ENCODE measurements around the gene MZF1.

The MZF1 gene

DNA sequence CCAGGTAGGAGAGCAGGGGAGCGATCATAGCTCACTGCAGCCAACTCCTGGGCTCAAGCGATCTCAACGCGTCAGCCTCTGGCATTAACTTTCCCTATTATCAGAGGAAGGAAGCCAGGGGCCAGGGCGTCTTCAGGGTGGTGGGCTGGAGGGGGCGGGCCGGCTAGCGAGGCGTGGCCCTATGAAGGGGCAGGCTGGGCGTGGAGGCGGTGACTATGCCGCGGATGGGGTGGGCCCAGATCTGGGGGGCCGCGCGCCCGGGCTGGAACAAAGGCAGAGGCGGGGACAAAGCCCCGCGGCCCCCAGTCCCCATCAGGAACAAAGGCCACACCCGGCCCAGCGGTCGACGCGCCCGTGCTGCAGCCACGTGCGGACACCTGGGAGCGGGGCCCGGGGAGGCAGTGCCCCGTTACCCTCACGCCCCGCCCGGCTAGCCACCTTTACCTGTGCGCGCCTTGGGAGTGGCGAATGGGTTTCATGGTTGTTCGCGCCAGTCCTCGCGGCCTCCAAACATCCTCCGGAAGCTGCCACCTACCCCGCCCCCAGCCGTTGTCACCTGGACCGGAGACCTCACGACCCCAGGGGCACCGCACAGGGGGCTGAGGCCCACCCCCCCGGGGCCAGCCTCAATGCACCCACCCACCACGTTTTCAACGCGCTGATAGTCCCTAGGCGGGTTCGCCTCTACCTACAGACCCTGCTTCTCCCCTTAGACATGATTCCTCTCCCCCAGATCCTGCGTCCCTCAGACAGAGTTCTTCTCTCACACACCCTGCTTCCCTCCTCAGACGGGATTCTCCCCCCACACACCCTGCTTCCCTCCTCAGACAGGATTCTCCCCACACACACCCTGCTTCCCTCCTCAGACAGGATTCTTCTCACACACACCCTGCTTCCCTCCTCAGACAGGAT lies 34.6 kb downstream of the MZF1 start:
- DNase-seq = peak; percentile 79

DNA sequence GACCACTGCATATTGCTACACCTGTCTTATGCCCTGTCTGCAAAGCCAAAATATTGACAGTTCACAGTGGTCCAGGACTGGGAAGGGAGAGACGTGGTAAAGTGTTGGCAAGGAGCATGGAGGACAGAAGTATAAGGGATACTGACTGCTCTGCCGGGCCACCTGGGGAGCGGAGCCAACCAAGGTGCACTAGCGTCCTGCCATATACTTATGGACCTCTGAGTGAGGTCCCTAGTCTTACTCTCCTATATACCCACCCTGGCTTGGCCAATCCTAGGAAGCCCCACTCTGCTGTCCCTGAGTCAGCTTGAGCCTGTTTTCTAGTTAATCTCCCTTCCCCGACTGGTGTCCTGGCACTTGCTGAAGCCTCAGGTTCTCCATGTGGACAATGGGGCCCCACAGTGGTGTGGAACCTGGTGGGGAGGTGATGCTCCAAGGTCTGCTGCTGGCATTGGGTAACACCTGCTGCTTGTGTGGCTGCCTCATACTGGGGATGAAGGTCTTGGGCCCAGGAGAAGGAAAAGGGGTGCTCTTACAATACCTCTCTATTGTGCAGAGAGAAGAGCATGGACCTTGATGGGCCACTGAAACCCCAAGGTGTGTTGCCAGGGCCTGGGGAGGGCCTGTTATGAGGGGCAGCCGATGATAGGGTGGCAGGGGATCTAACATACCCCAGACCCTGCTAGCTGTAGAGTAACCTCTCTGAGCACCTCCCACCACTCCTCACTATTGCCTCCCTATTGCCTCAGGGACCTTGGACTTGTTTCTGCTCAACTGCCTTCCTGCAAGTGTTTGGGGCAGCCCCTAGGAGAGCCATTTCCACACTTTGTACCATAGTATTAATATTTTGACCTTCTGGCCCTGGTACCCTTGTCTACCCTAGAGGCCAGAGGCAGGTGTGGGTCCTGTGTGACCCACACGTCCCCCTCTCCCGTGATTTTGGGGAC lies 36.0 kb downstream of the MZF1 start:
- DNase-seq = no peak

GRCh38 chr19:58535857-58536256 lies 37.3 kb downstream of the MZF1 start:
- DNase-seq = no peak

GRCh38 chr19:58531034-58531840 lies 41.9 kb downstream of the MZF1 start:
- DNase-seq = peak; percentile 28

GRCh38 chr19:58529405-58529804 lies 43.7 kb downstream of the MZF1 start:
- DNase-seq = no peak

- DNase-seq = no peak
Observed at GRCh38 chr19:58522709-58523108, 50.4 kb downstream of the MZF1 start.

GRCh38 chr19:58521651-58522050 lies 51.5 kb downstream of the MZF1 start:
- no peak for DNase-seq

- DNase-seq = no peak
Observed at GRCh38 chr19:58520257-58520599, 52.9 kb downstream of the MZF1 start.

DNA sequence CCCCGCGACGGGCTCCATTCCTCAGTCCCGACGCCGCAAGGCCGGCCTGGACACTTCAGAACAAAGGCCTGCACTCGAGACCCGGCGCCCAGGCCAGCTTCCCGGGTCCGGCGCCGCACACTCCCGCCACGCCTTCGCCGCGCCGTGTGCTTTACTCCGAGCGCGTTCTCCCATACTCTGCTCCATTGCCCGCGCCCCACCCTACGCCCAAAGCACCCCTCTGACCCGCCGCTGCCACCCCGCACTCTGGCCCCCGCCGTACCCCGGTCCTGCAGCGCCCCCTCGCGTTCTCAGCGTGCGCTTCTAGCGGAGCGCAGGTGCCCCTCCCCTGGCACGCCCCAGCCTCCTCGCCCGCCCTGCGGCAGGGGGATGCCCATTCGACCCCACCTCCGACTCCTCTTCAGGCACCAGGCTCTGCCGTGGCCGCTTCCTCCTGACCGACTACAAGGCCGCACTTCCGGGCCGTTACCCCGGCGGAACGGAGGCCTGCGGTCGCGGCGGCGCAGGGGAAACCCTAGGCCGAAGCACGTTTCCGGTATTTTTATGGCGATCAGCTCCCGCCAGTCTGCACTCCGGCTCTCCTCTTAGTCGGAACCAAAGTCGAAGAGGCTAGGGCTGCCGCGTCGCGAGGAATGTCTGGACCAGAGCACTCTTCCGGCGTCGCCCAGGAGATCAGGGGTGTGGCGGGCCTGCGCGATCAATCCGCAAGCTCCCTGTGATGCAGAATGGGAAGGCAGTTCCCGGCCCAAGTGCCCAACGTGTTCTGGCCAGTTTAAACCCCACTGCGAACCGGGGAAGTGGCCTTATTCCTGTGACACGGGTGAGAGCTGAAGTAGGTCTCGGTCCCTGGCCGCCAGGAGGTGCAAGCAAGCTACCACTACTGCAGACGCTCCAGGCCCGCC lies 53.5 kb downstream of the MZF1 start, which contains the start of gene ZBTB45:
TSS of gene ZBTB45 (minus strand) at position 456 of the 902 bp plus-strand sequence. CDS start 2,137 bp downstream, outside the sequence.
- DNase-seq = peak; percentile 95

- peak; percentile 61 for DNase-seq
Observed at GRCh38 chr19:58519087-58519354, 54.1 kb downstream of the MZF1 start.

DNA sequence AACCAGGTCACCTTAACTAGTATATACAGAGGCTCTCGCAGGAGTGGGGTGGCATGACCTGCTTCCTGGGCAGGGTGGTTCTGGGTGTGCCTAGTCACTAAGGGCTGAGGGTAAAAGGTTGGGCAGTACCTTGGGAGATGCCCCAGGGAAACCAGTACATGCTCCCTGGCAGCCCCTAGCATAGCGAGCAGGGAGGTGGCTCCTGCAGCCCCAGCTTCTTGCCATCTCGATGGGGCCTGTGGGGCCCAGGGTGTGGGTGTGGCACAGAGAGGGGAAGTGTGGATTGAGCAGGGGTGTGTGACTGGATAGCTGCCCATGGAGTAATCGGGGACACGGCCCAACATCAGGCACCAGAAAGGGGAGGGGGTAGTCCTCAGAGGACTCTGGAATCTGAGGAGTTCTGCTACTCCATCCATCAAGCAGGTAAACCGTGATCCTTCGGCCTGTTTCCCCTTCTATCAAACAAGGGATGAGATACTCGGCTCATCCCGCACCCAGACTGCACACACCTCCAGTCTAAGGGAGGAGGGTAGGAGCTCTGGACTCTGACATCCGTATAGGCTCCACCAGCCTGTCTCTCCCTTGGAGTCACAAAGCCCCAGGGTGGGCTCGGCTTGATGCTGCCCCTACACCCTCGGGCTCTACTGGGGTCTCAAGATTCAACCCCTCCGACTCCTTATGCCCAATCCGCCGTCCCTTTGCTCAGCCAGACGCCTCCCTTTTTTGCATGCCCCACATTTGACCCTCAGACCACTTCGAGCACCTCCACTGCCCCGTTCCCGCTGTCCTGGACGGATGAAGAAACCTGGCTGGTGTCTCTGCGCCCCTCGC lies 54.7 kb downstream of the MZF1 start:
- DNase-seq = no peak

DNA sequence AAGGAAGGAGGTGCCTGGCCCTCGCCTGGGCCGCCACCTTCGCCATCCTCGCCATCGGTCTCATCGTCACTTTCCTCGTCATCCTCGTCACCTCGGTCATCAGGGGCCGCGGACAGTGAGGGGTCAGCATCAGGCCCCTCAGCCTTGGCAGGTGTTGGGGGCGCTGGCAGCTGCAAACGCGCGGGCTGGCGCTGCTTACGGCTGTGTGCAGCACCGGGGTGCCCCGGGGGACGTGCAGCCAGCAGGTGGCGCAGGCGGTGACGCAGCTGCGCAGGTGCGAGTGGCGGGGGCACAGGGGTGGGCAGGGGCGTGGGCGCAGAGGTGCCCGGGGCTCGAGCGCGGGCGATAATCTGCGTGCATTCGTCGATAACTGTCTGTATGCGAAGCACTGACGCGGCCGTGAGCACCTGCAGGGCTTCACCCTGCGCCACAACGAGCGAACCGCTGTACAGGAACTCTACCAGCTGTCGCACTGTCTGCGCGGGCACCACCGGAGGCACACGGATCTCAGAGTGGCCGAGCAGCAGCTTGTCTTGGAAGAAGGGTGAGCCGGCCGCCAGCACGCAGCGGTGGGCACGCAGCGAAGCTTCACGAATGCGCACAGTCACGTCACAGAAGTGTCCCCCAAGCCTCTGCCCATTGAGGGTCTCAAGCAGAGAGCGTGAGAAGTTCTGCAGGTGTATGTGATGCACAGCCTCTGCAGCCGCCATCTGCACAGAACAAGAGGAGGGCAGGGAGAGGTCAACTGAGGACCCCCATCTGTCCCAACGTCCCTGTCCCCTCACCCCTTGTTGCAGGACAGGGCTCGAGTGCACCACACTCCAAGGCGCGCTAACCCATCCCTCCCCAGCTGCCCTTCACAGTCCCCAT lies 55.9 kb downstream of the MZF1 start:
- peak; percentile 16 for DNase-seq

- no peak for DNase-seq
Observed at GRCh38 chr19:58516246-58516836, 56.8 kb downstream of the MZF1 start.

- DNase-seq = no peak
Observed at GRCh38 chr19:58515259-58515658, 57.9 kb downstream of the MZF1 start.

GRCh38 chr19:58514564-58515022 lies 58.5 kb downstream of the MZF1 start:
- DNase-seq = no peak

DNA sequence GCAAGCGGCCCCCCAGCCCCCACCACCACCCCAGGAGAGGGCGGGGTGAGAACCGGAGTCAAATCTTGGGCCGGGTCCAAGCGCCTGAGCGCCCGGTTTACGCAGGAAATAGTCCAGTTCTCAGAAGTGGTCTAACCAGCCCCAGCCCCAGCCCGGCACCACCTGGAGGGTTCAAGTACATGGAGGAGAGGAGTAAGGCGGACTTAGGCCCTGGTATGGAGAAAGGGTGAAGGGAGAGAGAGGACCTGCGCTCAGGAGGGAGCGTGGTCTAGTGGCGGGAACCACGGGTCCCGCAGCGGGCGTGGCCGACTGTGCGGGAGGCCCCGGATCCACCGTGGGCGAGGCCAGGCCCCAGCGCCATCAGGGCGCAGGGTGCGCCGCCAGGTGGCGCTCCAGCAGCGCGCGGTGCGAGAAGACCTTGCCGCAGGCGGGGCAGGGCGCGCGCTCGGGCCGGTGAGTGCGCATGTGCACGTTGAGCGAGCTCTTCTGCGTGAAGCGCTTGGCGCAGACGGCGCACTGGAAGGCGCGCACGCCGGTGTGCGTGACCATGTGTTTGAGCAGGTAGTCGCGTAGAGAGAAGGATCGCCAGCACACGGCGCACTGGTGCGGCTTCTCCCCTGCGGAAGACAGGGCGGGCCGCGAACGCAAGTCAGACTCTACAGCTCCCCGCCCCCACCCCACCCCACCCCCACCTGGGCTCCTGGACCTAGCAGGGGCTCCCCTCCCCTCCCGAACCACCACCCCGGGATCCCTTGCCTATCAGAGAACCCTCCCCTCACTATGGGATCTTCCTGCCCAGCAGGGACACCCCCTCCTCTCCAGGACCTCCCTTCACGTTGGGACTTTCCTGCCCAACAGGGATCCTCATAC lies 59.2 kb downstream of the MZF1 start:
- peak; percentile 84 for DNase-seq

DNA sequence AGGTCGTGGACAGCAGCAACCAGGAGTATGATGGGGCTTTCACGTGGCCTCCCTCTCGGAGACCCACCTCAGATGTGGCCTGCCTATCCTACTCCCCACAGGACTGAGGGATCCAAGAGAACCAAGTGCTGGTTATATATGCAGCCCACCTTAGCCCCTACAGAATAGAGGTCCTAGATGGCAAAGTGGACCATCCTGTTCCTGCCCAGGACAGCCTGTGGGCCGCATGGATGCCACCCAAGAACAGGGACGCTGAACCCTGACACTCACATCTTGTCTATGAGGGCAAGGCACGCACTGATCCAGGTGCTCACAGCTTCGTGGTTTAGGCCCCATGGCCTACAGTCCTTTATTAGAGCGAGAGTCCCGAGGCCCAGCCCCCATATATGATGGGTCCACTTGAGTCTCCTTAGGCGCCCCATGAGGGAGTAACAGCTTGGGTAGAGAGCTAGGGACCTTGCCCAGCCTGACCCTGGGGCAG lies 59.9 kb downstream of the MZF1 start:
- no peak for DNase-seq

All from NCI-H526 treated with DMSO at 0.1 percent for 48 hours (cell line).